GM12878 (cell line): ENCODE results near the gene RPL13A.

Source experiments
- CTCF ChIP-seq, 3 experiments: IDR thresholded peaks in 2 of 3; conservative IDR thresholded peaks in 1 of 3; 2 replicates each; pipeline ENCODE4 v1.5.1; 2011; ENCODE audit warnings: low read depth in 3 of 3, low read length in 3 of 3, mild to moderate bottlenecking in 3 of 3, control low read depth in 2 of 3, moderate library complexity in 2 of 3, inconsistent platforms in 1 of 3, mixed read lengths in 1 of 3; ENCODE audit not compliant: control insufficient read depth in 2 of 3, insufficient read depth in 1 of 3; ENCODE audit errors: extremely low read depth in 1 of 3
- HCFC1 ChIP-seq: fragments of 150-350 bp; IDR thresholded peaks from 2 replicates; pipeline ENCODE4 v1.6.1; 2014; ENCODE audit warnings: low read length
- JUND ChIP-seq: IDR thresholded peaks from 2 replicates; pipeline ENCODE4 v1.6.1; 2012; ENCODE audit warnings: low read depth, mild to moderate bottlenecking, low read length, improper control_type of control experiment, moderate library complexity
- MAX ChIP-seq: IDR thresholded peaks from 2 replicates; pipeline ENCODE4 v1.6.1; 2012; ENCODE audit warnings: low read depth, low read length, improper control_type of control experiment
- POLR2AphosphoS5 ChIP-seq: IDR thresholded peaks from 2 replicates; pipeline ENCODE4 v1.6.1; 2011; ENCODE audit warnings: mild to moderate bottlenecking, low read length, inconsistent platforms
- YY1 ChIP-seq: IDR thresholded peaks from 2 replicates; pipeline ENCODE4 v1.6.1; 2011; ENCODE audit warnings: low read depth, mild to moderate bottlenecking, low read length

- no peak for TF ChIP-seq MAX
- no peak for TF ChIP-seq JUND
- no peak for TF ChIP-seq CTCF (IDR thresholded peaks at IDR 0.05 in 2 of 3, conservative IDR thresholded peaks at IDR 0.05 in 1 of 3; ENCODE audit: control insufficient read depth in 2 of 3, extremely low read depth in 1 of 3, insufficient read depth in 1 of 3, low read depth in 3 of 3, low read length in 3 of 3)
- TF ChIP-seq HCFC1, result no peak
- TF ChIP-seq YY1, result no peak
- TF ChIP-seq POLR2AphosphoS5, result no peak
Measured at GRCh38 chr19:49475191-49475917, 12.1 kb upstream of the RPL13A start.
